HG02973 (cell line): ENCODE results near the gene SLC7A6.
"Not testable (repeated sequence)": the region's sequence is repeated elsewhere in the genome, so short reads cannot be mapped to it uniquely, and the experiment has no call there.

ENCODE experiments used
- ATAC-seq: cut with Tn5 transposase; IDR thresholded peaks from one replicate; pipeline ENCODE4 v1.9.1; 2021; ENCODE audit warnings: moderate library complexity; ENCODE audit not compliant: unreplicated experiment

Gene SLC7A6

GRCh38 chr16:68279726-68280558, 15.6 kb downstream of the SLC7A6 start:
- no peak for ATAC-seq

GRCh38 chr16:68281368-68282063, 17.2 kb downstream of the SLC7A6 start:
- ATAC-seq = no peak

- no peak for ATAC-seq
Measured at GRCh38 chr16:68282064-68282452, 17.7 kb downstream of the SLC7A6 start.

- ATAC-seq = no peak
Measured at GRCh38 chr16:68283346-68283745, 19.0 kb downstream of the SLC7A6 start.

GRCh38 chr16:68283801-68284598, 19.7 kb downstream of the SLC7A6 start:
- peak; percentile 5 for ATAC-seq

GRCh38 chr16:68284847-68285246, 20.5 kb downstream of the SLC7A6 start:
- peak; percentile 49 for ATAC-seq

GRCh38 chr16:68285683-68286082, 21.4 kb downstream of the SLC7A6 start:
- no peak for ATAC-seq

- no peak for ATAC-seq
Measured at GRCh38 chr16:68286153-68287074, 22.1 kb downstream of the SLC7A6 start.

GRCh38 chr16:68287276-68288251, 23.2 kb downstream of the SLC7A6 start:
- ATAC-seq = no peak

- ATAC-seq = no peak
Measured at GRCh38 chr16:68288252-68288650, 23.9 kb downstream of the SLC7A6 start.

GRCh38 chr16:68288796-68289195, 24.5 kb downstream of the SLC7A6 start:
- ATAC-seq = not testable (repeated sequence)

- no peak for ATAC-seq
Measured at GRCh38 chr16:68289202-68289601, 24.9 kb downstream of the SLC7A6 start.

- peak; percentile 72 for ATAC-seq
Measured at GRCh38 chr16:68289621-68290329, 25.4 kb downstream of the SLC7A6 start.

GRCh38 chr16:68290450-68290849, 26.1 kb downstream of the SLC7A6 start:
- ATAC-seq = no peak

- ATAC-seq = no peak
Measured at GRCh38 chr16:68291227-68291626, 26.9 kb downstream of the SLC7A6 start.

GRCh38 chr16:68292425-68292824, 28.1 kb downstream of the SLC7A6 start:
- no peak for ATAC-seq

GRCh38 chr16:68296291-68296690, 32.0 kb downstream of the SLC7A6 start:
- no peak for ATAC-seq

- no peak for ATAC-seq
Measured at GRCh38 chr16:68296693-68297092, 32.4 kb downstream of the SLC7A6 start.

- no peak for ATAC-seq
Measured at GRCh38 chr16:68297908-68298307, 33.6 kb downstream of the SLC7A6 start.
